HG03139 (cell line): Measurements from ENCODE around the gene CELF6.

ENCODE experiments used
- ATAC-seq: cut with Tn5 transposase; IDR thresholded peaks from one replicate; pipeline ENCODE4 v1.9.1; 2021; ENCODE audit not compliant: unreplicated experiment

The CELF6 gene

GRCh38 chr15:72319985-72320671 is at the start of gene CELF6:
TSS of gene CELF6 (minus strand) at chr15:72320157. CDS start at chr15:72319874, 283 bp downstream.
- ATAC-seq, result peak; percentile 57

- no peak for ATAC-seq
These were observed 48.9 kb upstream of the CELF6 start for GRCh38 chr15:72368899-72369298.

GRCh38 chr15:72368325-72368724 is 48.4 kb upstream of the CELF6 start:
- ATAC-seq, result no peak

GRCh38 chr15:72365844-72366243 is 45.9 kb upstream of the CELF6 start:
- peak; percentile 92 for ATAC-seq

- no peak for ATAC-seq
These were observed 41.2 kb upstream of the CELF6 start for GRCh38 chr15:72361176-72361575.

GRCh38 chr15:72358650-72359171 is 38.8 kb upstream of the CELF6 start:
- no peak for ATAC-seq

- ATAC-seq, result no peak
These were observed 38.2 kb upstream of the CELF6 start for GRCh38 chr15:72358121-72358520.

GRCh38 chr15:72354496-72354895 is 34.5 kb upstream of the CELF6 start:
- no peak for ATAC-seq

GRCh38 chr15:72353266-72353665 is 33.3 kb upstream of the CELF6 start:
- no peak for ATAC-seq

- no peak for ATAC-seq
These were observed 25.8 kb upstream of the CELF6 start for GRCh38 chr15:72345806-72346205.

- no peak for ATAC-seq
These were observed 25.3 kb upstream of the CELF6 start for GRCh38 chr15:72345280-72345679.

GRCh38 chr15:72344602-72345001 is 24.6 kb upstream of the CELF6 start:
- no peak for ATAC-seq

GRCh38 chr15:72342385-72342784 is 22.4 kb upstream of the CELF6 start:
- ATAC-seq, result no peak

- ATAC-seq, result no peak
These were observed 21.4 kb upstream of the CELF6 start for GRCh38 chr15:72341361-72341760.

GRCh38 chr15:72340366-72340765 is 20.4 kb upstream of the CELF6 start:
- ATAC-seq, result no peak

GRCh38 chr15:72339777-72340177 is 19.8 kb upstream of the CELF6 start:
- ATAC-seq, result no peak

- ATAC-seq, result no peak
These were observed 18.8 kb upstream of the CELF6 start for GRCh38 chr15:72338617-72339321.

GRCh38 chr15:72338148-72338547 is 18.2 kb upstream of the CELF6 start:
- ATAC-seq, result no peak

GRCh38 chr15:72334842-72335241 is 14.9 kb upstream of the CELF6 start:
- ATAC-seq, result no peak

- ATAC-seq, result no peak
These were observed 11.1 kb upstream of the CELF6 start for GRCh38 chr15:72331021-72331420.

- no peak for ATAC-seq
These were observed 3.8 kb upstream of the CELF6 start for GRCh38 chr15:72323752-72324151.

- peak; percentile 27 for ATAC-seq
These were observed 485 bp downstream of the CELF6 start for GRCh38 chr15:72319360-72319984.
